ENCODE results near the gene GALNT2.

Gene GALNT2

GRCh38 chr1:230316864-230317745, 250.1 kb downstream of the GALNT2 start:
- Histone ChIP-seq H3K4me1 (ENCODE audit: control insufficient read depth in 1 of 2, insufficient read depth in 1 of 2, low read depth in 1 of 2, low read length in 1 of 2) (no peaks in the 10 kb centered on the region), H3K27me3 (no peaks in the 10 kb centered on the region), H3K36me3 (no peaks in the 10 kb centered on the region), H3K27ac (no peak overlapping the region), H3K4me3 (ENCODE audit: low read depth in 1 of 2, low read length in 1 of 2) (no peak overlapping the region), H3K9me3 (no peaks in the 10 kb centered on the region)
- no peak for TF ChIP-seq CTCF (IDR thresholded peaks at IDR 0.05)

- H3K27ac ChIP-seq, result no peak overlapping the region
- no peak overlapping the region for H3K4me3 ChIP-seq (ENCODE audit: low read depth in 1 of 2, low read length in 1 of 2)
- no peak for TF ChIP-seq CTCF (IDR thresholded peaks at IDR 0.05)
- H3K36me3 ChIP-seq, result no peaks in the 10 kb centered on the region
- H3K4me1 ChIP-seq (ENCODE audit: control insufficient read depth in 1 of 2, insufficient read depth in 1 of 2, low read depth in 1 of 2, low read length in 1 of 2), result no peaks in the 10 kb centered on the region
- H3K27me3 ChIP-seq, result no peaks in the 10 kb centered on the region
- no peaks in the 10 kb centered on the region for H3K9me3 ChIP-seq
Measured at GRCh38 chr1:230317823-230318819, 251.1 kb downstream of the GALNT2 start.

GRCh38 chr1:230319014-230319747, 252.1 kb downstream of the GALNT2 start:
- H3K9me3 ChIP-seq, result no peaks in the 10 kb centered on the region
- H3K4me1 ChIP-seq (ENCODE audit: control insufficient read depth in 1 of 2, insufficient read depth in 1 of 2, low read depth in 1 of 2, low read length in 1 of 2), result no peaks in the 10 kb centered on the region
- H3K27ac ChIP-seq, result no peak overlapping the region
- H3K4me3 ChIP-seq (ENCODE audit: low read depth in 1 of 2, low read length in 1 of 2), result no peak overlapping the region
- H3K27me3 ChIP-seq, result no peaks in the 10 kb centered on the region
- no peaks in the 10 kb centered on the region for H3K36me3 ChIP-seq
- no peak for TF ChIP-seq CTCF (IDR thresholded peaks at IDR 0.05)

- no peak overlapping the region for H3K27ac ChIP-seq
- H3K9me3 ChIP-seq, result no peaks in the 10 kb centered on the region
- H3K4me3 ChIP-seq (ENCODE audit: low read depth in 1 of 2, low read length in 1 of 2), result no peak overlapping the region
- no peaks in the 10 kb centered on the region for H3K27me3 ChIP-seq
- H3K36me3 ChIP-seq, result no peaks in the 10 kb centered on the region
- no peaks in the 10 kb centered on the region for H3K4me1 ChIP-seq (ENCODE audit: control insufficient read depth in 1 of 2, insufficient read depth in 1 of 2, low read depth in 1 of 2, low read length in 1 of 2)
- TF ChIP-seq CTCF (IDR thresholded peaks at IDR 0.05), result no peak
Measured at GRCh38 chr1:230320804-230321203, 253.8 kb downstream of the GALNT2 start.

- Histone ChIP-seq H3K4me3 (ENCODE audit: low read depth in 1 of 2, low read length in 1 of 2) (no peak overlapping the region), H3K4me1 (ENCODE audit: control insufficient read depth in 1 of 2, insufficient read depth in 1 of 2, low read depth in 1 of 2, low read length in 1 of 2) (no peaks in the 10 kb centered on the region), H3K9me3 (no peaks in the 10 kb centered on the region), H3K36me3 (no peaks in the 10 kb centered on the region), H3K27me3 (no peaks in the 10 kb centered on the region), H3K27ac (no peak overlapping the region)
- no peak for TF ChIP-seq CTCF (IDR thresholded peaks at IDR 0.05)
Measured at GRCh38 chr1:230321341-230321740, 254.3 kb downstream of the GALNT2 start.
